GF-D8 (cell line): ENCODE data around the gene ADGRB2.

ENCODE experiments used
- DNase-seq: peaks from one replicate; lab custom pipeline; 2025; lab: John Stamatoyannopoulos, UW

Gene ADGRB2

DNA sequence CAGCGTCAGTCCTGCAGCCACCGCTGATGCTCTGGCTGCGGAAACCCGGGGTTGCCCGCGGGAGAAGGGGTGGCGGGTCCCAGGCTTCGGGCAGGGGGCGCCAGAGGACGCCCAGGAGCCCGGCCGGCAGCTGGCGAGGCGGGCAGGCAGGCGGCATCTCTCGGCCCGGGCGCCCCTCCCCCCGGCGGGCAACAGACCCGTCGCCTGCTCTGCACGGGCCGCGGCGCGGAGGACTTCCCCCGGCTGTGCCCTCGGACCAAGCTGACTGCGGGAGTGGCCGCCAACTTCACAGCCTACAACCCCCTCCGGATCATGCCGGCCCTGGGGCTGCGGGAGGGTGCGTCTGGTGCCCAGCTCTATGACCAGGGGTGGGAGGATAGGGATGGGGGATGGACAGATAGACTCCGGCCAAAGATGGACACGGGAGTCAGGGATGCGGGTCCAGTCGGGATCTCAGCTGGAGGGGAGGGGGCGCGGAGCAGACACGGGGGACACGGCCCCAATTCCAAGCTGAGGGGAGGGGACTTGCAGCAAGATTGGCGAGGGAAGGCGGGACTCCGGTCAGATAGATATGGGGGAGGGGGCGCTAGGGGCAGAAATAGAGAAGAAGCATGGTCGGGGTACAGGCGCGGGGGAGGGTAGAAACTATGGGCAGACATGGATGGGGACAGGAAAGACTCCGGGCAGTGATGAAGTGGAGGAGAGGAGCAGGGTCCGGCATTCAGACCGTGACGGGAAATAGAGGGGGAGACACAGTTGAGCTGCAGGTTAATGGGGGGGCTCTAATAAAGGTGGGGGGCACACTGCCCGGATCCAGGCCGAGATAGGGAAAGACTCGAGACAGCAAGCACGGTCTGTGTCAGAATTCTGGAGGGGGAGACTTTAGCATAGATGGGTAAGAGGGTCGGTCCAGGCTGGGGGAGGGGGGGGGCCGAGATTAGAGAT is 1.1 kb downstream of the ADGRB2 start:
- no peak for DNase-seq

- no peak for DNase-seq
These were observed 1.8 kb downstream of the ADGRB2 start for GRCh38 chr1:31762323-31762722.

DNA sequence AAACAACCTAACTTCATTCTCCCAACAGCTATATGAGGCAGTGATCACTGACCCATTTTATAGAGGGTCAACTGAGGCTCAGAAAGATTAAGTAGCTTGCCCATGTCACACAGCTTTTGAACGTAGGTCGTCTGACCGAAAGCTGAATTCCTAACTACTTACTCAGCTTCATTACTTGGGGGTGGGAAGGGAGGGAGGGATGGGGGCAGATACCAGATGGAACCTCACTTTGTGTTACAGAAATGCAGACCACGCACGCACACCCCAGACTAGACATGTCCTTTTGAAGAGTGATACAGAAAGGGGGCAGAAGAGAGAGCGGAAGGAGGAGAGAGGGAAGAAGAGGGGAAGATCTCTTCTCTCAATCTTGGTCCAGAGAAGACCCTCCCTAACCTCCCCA is 2.3 kb downstream of the ADGRB2 start:
- no peak for DNase-seq

DNA sequence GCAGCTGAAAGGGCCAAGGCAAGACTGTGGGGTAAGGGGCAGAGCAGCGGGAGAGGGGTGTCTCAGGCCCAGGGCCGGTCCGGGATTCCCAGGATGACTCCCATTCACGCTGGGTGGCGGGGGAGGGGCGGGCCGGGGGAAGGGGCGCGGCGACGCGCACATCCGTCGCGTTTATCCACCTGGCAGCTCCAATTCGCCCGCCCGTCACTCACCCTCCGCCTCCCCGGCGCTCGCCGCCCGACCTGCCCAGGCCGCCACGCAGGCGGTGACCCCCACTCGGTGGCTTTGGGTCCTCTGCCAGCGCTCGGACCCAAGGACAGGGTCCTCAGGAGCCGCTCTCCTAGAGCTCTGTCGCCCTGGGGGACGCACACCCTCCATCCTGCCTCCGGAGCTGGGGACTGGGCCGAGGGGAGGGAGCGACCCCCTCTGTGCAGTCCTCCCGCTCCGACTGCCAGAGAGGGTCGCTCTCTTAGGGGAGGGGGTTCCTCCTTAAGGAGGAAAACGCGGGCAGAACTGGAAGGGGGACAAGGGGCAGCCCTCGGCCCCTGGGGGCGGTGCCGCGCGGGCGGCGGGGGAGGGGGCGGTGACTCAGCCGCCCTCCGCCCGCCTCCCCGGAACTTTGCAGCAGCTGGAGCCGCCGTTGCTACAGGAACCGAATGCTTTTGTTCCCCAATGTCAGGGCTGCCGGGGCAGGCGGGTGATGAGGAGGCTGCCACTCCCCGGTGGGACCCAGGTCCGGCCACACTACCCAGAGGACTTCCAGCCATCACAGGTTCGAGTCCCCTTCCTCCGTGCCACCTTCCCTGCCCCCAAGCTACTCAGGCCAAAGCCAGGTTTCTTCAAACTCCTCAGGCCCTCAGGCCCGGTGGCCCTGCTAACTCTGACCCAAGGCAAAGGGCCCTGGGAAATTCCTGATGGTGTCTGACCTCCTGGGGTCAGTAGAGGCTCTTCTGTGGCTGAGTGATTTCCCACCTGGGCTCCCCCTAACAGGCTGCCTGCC is 3.4 kb downstream of the ADGRB2 start:
- no peak for DNase-seq

- DNase-seq: no peak
These were observed 4.7 kb downstream of the ADGRB2 start for GRCh38 chr1:31759298-31760023.

DNA sequence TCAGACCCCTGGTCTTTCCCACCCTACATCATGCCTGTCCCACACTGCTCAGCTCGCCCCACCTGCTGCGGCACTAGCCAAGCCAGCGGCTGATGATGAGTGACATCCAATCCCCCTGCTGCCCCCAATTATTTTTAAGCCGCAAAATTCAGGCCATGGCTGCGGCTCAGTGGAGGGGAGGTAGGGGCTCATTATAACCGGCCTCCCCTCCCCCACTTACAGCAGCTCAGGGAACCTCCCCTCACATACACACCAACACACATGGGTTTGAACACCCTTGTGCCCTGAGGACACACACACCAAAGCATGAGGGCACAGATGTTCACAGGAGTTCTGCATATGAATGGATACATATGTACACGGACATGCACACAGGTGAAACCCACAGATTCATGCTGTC is 5.3 kb downstream of the ADGRB2 start:
- no peak for DNase-seq

GRCh38 chr1:31757989-31758388 is 6.2 kb downstream of the ADGRB2 start:
- DNase-seq: no peak

- no peak for DNase-seq
These were observed 6.9 kb downstream of the ADGRB2 start for GRCh38 chr1:31757204-31757679.

DNA sequence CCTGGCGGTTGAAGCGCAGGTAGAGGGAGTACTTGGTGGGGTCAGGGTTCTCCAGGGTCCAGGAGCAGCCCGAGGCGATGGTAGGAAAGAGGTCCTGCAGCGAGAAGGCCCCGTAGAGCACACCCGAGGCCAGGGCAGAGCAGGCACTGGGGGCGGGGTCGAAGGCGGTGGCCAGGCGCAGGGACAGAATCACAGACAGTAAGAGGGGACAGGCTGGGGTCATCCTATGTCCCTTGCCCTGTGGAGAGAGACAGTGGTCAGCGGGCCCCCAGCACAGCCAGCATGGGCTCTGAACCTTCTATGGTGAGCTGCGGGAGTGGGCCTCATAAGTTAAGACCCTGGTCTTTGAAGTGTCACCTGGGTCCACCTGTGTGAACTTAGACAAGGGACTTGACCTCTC is 7.6 kb downstream of the ADGRB2 start:
- DNase-seq: no peak

DNA sequence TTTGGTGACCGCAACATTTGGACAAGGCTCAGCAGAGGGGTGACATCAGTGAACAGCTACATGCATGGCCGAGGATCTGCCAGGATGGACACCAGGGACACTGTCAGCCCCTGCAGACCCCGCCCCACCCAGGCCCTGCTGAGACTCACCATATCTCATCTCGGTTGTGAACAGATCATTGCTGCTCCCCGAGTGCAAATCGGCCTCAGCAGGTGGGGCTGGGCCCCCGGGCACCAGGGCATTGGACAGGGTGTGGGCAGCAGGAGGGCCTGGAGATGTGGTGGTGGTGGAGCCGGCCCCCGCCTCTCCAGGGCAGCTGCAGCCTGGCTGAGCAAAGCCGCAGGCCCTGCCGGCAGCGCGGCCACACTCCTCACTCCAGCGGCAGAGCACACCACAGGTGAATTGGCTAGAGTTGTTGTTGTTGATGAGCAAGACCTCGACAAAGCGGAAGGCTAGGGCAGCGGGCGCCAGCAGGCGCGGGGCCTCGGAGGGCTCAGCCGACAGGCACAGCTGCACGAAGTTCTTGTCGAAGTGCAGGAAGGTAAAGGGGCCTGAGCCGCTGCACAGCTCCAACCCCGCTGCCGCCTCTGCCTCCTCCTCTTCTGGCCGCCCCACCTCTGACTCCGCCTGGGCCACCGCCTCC is 8.2 kb downstream of the ADGRB2 start:
- no peak for DNase-seq

DNA sequence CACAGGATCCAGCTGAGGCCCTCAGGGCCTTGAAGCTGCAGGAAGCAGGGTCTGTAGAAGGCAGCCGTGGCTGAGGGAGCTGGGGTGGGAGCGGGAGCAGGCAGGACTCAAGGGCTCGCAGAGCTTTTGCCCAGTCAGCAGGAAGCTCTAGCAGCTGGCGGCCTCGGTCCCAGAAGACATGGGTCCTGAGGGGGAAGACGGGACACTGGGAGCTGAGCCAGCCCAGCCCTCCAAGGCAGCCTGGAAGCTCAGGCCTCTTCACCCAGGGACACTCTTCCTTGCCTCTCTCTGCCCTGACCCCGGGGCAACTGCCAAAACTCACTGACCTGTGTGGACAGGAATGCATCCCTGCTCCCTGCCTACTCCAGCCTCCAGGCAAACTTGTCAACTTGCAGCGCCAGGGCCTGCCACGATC is 8.9 kb downstream of the ADGRB2 start:
- no peak for DNase-seq

DNA sequence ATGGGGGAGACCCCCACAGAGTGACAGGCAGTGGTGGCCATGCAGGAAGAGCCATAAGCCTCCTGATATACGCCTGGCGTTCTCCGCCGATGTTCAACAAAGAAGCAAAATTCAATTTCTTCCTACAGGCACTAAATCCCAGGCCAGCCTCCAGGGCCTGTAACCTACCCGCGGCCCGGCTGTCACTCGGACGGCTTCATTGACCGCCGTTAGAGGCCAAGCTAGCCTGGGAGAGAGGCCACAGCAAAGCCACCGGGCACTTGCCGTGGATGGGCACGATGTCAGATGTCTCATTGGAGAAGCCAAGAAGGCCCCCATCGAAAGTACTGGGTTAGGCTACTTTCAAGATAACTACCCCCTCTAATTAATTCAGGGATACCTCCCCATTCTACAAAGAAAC is 9.7 kb downstream of the ADGRB2 start:
- DNase-seq: no peak

DNA sequence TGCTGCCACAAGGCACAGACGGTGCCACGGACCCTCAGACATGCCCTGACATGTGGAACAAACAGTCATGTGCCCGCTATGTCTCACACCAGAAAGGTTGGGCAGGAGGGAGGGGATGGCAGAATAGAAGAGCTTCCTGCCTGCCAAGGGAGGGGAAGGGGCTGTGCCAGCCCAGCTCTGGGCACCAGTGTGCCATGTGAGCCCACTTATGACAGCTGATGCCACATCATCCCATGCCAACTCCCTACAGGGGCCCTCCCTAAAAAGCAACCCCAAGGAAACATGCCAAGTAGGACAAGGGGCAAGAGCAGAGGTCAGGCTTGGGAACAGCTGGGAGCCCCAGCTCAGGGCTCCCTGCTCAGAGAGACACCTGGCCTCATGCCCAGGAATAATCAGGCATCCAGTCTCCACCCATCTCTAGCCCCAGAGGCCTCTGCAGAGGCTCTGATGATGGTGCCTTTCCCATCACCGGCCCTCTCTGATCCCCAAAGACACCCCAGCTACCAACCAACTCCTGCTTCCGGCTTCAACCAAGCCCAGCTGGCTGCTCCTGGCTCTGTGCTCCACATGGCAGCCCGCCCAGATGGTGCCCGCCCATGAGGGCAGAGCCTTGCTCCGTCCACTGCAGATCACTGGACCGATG is 10.3 kb downstream of the ADGRB2 start:
- DNase-seq: no peak

DNA sequence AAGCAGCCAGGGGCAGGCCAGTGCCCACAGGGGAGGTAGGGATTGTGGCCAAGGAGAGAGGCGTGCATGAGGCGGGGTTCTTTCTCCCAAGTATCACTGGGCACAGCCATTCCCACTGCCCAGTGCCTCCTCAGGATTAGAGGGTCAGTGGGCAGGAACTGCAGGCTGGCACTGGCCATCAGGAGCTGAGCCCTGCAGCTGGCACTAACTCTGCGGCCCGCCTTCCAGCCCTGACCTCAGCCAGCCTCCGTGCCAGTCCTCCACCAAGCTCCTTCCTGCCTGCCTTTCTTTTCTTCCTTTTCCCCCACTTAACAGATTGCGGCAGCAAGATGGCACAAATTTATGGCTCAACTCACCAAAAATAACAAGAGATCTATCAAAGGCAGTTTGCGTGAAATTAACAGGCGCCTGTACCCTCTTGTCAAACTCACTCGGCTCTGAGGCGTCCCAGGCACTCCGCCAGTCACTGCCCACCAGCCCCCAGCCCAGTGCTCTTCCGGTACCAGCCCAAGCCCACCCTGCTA is 11.1 kb downstream of the ADGRB2 start:
- no peak for DNase-seq

DNA sequence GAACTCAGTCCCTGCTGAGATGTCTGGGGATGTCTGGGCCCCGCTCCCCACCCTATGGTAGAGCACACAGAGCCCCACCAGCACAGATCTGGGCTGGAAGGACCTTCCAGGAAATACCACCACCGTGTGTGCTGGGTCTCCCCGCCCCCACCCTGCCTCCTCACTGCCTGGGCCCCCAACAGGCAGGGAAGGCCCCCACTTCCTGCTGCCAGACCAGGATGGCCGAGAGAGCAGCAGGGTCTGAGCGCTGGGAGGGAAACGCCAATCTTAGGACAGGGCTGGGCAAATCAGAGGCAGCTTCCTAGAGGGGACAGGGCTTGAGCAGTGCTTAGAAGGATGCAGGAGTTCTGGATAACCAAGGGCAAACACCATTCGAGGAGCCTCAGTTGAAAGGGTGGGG is 11.9 kb downstream of the ADGRB2 start:
- no peak for DNase-seq

GRCh38 chr1:31751822-31752241 is 12.3 kb downstream of the ADGRB2 start:
- DNase-seq: no peak

DNA sequence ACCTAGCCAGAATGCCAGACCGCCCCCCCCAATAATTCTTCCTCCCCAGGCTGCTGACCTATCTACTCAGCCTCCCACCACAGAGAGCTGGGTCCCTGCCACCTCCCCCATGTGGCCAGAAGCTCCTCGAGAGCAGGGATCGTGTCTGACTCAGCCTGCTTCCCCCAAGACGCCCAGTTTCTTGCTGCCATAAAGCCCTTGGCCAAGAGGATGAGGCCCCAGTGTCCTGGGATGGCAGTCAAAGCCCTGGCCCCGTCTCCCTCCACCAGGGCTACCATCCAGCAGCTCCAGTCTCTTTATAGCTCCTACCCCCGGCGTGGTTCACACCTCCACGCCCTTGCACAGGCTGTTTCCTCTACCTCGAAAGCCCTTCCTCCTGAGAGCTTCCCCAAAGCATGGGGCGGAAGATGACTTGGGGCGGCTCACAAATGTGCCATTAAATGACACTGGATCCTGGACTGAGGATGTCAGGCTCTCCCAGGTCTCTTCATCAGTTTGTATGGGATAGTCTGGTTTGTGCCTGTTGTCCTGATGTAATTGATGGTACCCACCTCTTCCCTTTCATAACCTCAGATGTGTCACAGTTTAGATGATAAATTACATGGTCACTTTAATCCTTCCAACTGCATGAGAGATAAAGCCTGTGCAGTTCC is 13.2 kb downstream of the ADGRB2 start:
- DNase-seq: no peak

DNA sequence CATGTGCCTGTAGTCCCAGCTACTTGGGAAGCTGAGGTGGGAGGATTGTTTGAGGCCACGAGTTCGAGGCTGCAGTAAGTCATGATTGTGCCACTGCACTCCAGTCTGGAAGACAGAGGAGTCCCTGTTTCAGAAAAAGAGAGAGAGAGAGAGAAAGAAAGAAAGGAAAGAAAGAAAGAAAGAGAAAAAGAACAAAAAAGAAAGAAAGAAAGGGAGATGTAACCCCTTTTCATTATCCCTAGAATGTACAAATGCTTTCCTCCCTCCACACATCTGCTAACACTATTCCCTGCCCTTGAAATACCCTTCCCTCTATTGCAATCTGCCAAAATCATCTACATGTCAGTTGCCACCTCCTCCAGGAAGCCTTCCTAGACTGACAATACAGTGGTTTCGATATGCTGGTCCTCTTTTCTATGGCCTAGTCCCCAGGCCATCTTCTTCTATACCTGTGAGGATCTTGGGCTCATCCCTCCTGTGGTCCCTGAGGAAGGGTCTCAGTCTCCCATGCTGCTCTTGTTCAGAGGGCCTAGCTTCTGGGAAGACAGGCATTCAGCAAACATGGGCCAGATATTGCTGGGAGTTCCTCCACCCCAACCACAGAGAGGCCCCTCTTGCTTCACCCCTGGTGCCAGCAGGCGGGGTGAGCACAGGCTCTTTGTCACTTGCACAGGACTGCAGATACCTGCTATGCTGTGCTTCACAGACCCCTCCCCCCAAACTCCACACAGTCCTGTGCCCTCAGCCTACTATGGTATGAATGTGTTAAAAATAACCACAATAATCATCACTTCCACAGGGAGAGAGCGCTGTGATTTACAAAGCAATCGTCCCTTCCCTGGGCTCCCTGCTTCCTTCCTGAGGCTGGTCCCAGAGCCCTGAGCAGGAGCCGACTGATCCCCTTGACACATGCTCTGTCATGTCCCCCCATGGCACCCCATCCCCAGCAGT is 14.1 kb downstream of the ADGRB2 start:
- no peak for DNase-seq

DNA sequence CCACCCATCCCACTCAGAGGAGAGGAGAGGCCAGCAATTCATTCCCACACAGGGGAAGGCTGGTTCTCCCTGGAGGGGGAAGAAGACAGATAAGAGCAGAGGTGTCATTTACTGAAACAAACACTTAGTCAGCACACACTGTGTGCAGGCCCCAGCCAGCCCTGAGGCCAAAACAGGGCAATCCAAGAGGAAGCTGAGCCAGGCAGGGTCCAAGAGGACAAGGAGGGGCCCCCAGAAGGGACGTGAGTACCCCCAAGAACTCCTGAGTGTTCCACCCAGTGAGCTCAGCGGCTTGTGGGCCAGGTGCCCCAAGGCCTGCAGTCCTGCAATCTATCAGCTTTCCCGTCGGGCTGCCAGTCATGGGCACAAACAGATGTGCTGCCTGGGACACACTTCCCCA is 15.8 kb downstream of the ADGRB2 start:
- DNase-seq: no peak
